Measurements from ENCODE around the gene TRPV2.
"Not testable (repeated sequence)": the region's sequence is repeated elsewhere in the genome, so short reads cannot be mapped to it uniquely, and the experiment has no call there.

Gene TRPV2, protein sequence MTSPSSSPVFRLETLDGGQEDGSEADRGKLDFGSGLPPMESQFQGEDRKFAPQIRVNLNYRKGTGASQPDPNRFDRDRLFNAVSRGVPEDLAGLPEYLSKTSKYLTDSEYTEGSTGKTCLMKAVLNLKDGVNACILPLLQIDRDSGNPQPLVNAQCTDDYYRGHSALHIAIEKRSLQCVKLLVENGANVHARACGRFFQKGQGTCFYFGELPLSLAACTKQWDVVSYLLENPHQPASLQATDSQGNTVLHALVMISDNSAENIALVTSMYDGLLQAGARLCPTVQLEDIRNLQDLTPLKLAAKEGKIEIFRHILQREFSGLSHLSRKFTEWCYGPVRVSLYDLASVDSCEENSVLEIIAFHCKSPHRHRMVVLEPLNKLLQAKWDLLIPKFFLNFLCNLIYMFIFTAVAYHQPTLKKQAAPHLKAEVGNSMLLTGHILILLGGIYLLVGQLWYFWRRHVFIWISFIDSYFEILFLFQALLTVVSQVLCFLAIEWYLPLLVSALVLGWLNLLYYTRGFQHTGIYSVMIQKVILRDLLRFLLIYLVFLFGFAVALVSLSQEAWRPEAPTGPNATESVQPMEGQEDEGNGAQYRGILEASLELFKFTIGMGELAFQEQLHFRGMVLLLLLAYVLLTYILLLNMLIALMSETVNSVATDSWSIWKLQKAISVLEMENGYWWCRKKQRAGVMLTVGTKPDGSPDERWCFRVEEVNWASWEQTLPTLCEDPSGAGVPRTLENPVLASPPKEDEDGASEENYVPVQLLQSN

DNA sequence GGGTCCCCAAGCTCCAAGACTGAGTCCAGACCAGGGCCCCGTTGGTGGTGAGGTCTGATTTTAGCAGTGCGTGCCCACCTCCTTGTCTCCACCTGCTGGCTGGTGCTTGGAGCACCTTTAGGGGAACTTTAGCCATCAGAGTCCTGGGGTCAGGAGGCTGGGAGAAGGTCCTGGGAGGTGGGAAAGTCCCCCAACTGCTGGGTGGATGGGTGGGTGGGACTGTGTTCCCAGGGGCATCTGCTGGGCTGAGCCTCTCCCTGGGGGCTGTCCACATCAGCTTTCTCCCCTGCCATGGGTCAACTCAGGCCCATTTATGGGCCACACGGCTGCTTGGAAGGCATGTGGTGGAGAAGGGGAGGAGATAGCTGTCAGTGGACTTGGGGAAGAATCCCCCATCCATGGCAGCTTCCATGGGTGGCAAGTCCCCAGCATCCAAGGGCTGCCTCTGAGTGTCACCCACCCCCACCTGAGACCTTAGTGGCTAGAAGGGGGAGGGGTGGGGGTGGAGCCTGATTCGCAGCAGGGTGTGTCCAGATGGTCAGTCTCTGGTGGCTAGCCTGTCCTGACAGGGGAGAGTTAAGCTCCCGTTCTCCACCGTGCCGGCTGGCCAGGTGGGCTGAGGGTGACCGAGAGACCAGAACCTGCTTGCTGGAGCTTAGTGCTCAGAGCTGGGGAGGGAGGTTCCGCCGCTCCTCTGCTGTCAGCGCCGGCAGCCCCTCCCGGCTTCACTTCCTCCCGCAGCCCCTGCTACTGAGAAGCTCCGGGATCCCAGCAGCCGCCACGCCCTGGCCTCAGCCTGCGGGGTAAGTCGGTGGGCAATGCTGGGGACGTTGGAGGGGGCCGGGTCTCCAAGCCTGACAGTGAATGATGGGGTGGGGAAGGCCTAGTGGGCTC, at the start of gene TRPV2:
Gene TRPV2 (plus strand): TSS at position 541 of the 894 bp plus-strand sequence. CDS start 2,098 bp downstream, outside the sequence.
- peak; percentile 77 for DNase-seq

DNA sequence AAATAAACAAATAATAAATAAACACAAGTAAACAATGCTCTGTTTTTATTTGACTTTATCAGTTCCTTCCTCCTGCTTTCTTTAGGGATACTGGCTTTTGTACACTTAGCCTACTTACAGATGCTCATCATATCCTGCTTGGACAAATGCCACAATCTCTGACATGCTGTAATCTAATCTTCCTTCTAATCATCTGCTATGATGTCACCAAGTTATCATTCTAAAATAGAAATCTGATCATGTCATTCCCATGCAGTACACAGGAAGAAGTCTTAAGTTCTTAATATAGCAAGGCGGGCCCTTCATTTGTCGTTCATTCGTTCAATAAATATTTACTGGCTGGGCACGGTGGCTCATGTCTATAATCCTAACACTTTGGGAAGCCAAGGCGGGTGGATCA, 43.6 kb upstream of the TRPV2 start:
- DNase-seq = no peak

DNA sequence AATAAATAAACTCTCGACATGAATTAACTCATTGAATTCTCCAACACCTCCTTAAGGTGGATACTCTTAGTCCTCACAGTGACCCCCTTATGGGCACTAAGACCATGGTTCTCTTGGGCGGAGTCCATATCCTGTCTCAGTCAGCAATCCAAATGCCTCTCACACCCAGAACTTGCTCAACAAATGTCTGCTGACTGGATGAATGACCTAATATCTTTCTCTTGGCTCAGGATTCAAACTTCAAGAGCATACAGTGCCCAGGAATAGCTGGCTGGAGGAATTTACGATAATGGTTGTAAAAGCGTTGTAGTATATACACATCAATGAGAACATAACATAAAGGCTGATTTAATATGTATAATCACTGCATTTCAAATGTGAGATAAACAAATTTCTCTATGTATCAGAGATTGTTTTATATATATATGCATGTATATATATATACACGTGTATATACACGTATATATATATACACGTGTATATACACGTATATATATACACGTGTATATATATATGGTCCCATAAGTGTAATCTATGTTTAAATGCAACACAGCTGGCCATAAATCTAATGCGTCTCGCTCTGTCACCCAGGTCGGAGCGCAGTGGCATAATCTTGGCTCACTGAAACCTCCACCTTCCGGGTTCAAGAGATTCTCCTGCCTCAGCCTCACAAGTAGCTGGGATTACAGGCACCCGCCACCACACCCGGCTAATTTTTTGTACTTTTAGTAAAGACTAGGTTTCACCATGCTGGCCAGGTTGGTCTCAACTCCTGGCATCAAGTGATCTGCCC, 41.0 kb upstream of the TRPV2 start:
- DNase-seq = no peak

DNA sequence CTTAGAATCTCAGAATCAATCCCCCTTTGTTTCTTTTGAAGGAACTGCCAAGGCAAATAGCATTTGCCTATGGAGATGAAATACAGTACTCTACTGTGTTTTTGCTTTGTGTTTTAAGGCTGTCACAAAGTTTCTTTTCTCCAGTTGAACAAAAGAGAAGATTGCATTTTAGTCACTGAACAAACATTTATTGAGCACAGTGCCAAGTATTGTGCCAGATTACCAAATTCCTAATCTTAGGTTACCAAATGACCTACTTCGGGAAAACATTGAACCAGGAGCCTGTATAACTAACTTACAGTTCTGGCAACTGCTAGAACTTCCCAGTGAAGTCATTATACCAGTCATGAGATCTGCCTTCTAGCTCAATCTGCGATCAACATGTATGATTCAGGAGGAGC, 37.4 kb upstream of the TRPV2 start:
- no peak for DNase-seq

DNA sequence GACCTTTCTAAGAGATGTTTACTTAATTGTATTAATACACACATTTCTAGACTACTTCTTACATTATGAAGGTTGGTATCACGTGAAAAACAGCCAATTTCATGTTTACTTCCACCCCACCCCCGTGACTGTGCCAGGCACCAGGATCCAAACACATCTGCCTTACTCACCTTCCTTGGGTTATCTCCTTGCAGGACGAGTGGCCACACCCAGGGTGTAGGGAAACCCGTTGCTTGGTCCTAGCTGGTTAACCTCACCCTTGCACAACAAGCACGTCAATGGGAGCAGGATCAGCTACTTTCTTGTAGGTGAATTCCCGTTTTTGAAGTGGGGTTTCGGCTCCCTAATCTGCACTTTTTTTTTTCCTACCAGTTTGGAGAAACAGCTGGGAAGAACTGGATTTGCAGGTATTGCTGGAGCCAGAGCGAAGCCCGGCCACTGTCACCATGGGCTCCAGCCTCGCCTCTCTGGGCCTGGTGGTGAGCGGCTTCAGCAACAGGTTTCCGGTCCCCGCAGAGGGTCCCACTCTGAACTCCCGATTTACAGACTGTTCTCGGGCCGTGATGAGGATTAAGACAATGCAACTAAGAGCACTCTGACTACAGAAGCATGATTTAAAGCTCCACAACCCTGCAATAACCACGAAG, 36.6 kb upstream of the TRPV2 start:
- peak; percentile 76 for DNase-seq

DNA sequence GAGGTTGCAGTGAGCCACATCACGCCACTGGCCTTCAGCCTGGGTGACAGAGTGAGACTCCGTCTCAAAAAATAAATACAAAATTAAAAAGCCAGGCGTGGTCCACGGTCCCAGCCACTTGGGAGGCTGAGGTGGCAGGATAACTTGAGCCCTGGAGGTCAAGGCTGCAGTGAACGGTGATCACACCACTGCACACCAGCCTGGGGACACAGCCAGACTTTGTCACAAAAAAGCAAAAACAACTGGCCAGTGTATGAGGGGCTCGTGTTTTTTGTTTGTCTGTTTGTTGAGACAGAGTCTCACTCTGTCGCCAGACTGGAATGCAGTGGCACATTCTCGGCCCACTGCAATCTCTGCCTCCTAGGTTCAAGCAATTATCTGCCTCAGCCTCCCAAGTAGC, 35.7 kb upstream of the TRPV2 start:
- peak; percentile 67 for DNase-seq

DNA sequence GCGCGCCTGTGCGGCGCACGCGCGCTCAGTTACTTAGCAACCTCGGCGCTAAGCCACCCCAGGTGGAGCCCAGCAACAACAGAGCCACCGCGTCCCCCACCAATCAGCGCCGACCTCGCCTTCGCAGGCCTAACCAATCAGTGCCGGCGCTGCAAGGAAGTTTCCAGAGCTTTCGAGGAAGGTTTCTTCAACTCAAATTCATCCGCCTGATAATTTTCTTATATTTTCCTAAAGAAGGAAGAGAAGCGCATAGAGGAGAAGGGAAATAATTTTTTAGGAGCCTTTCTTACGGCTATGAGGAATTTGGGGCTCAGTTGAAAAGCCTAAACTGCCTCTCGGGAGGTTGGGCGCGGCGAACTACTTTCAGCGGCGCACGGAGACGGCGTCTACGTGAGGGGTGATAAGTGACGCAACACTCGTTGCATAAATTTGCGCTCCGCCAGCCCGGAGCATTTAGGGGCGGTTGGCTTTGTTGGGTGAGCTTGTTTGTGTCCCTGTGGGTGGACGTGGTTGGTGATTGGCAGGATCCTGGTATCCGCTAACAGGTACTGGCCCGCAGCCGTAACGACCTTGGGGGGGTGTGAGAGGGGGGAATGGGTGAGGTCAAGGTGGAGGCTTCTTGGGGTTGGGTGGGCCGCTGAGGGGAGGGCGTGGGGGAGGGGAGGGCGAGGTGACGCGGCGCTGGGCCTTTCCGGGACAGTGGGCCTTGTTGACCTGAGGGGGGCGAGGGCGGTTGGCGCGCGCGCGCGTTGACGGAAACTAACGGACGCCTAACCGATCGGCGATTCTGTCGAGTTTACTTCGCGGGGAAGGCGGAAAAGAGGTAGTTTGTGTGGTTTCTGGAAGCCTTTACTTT, 34.5 kb upstream of the TRPV2 start, which contains the start of gene UBB:
Gene UBB (plus strand): TSS at position 452 of the 856 bp plus-strand sequence. CDS start 817 bp downstream, outside the sequence.
- peak; percentile 100 for DNase-seq

DNA sequence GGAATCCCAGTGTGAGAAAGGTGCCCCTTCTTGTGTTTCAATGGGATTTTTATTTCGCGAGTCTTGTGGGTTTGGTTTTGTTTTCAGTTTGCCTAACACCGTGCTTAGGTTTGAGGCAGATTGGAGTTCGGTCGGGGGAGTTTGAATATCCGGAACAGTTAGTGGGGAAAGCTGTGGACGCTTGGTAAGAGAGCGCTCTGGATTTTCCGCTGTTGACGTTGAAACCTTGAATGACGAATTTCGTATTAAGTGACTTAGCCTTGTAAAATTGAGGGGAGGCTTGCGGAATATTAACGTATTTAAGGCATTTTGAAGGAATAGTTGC, 33.9 kb upstream of the TRPV2 start:
- no peak for DNase-seq

DNA sequence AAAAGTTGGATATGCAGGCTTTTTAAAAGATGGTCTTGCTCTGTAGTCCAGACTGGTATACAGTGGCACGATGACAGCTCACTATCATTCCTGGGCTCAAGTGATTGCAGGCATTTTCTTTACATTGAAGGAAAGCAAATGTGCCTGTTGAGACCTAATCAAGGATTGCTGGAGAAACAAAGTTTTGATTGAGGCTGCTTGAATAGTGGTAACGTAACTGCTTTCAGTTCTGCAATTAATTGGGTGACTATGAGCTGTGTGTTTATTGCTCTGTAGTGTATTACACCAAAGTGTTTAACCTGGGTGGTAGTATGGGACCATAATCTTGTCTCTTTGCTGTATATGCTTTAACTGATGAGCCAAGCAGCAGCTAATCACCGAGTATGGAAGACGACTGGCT, 32.2 kb upstream of the TRPV2 start:
- DNase-seq = no peak

DNA sequence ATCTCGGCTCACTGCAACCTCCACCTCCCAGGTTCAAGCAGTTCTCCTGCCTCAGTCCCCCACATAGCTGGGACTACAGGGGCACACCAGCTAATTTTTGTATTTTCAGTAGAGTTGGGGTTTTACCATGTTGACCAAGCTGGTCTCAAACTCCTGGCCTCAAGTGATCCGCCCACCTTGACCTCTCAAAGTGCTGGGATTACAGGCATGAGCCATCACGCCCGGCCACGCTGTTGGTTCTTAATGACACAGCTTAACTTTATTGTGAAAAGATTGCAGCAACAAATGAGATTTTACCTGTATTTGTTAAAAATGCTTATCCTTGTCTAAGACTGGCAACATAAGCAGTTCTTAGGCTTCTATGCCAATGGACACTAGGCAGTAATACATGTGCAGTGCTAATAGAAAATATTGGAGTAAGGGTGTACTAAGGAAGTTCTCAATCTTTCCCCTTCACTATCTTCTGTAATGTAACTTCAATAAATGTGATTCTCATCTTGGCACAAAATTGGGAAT, 31.5 kb upstream of the TRPV2 start:
- DNase-seq = no peak

DNA sequence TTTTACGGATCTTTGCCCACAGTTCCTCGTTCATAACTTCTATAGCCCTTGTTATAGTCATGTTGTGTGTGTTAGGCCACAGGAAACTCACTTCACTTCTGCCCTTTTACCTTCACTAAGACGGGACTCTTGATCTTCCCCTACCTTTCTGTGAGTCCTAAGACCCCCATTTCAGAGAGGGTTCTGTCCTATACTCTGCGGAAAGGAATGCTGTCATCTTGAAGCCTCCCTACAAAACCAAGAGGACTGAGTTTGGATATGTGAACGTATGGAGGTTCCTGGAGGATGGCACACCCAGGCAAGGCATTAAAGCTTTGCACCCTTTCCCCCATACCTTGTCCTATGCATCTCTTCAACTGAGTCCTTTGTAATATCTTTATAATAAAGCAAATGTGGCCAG, 30.8 kb upstream of the TRPV2 start:
- DNase-seq = no peak

DNA sequence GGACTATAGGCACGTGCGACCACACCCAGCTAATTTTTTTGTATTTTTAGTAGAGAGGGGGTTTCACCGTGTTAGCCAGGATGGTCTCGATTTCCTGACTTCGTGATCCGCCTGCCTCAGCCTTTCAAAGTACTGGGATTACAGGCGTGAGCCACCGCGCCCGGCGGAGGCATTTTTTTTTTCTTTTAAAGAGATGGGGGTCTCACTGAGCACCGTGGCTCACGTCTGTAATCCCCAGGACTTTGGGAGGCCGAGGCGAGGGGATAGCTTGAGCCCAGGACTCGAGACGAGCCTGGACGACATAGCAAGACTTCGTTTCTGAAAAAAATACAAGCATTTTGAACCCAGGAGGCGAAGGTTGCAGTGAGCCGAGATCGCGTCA, 29.3 kb upstream of the TRPV2 start:
- DNase-seq = peak; percentile 65

DNA sequence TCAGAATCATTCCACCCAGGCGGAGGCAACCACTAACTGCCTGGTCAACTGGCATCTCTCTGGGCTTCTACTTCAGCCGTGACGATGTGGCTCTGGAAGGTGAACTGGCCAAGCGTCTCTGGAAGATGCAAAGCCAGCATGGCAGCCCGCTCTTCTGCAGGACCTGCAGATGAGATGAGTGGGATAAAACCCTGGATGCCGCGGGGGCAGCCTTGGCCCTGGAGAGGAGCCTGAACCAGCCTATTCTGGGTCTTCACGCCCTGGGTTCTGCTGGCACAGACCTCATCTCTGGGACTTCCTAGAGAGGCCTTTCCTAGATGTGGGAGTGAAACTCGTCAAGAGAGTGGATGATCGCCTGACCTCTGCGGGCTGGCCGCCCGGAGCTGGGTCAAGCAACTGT, 23.9 kb upstream of the TRPV2 start:
- DNase-seq = no peak

DNA sequence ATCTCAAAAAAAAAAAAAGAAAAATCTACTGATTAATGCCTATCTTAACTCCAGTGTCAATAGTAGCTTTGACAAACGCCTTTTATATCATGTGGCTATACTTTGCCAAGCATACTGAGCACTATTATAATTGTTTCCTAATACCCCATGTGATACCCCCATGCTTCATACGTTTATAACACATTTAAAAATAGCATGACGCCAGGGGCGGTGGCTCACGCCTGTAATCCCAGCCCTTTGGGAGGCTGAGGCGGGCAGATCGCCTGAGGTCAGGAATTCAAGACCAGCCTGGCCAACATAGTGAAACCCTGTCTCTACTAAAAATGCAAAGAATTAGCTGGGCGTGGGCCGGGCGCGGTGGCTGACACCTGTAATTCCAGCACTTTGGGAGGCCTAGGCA, 22.9 kb upstream of the TRPV2 start:
- not testable (repeated sequence) for DNase-seq

DNA sequence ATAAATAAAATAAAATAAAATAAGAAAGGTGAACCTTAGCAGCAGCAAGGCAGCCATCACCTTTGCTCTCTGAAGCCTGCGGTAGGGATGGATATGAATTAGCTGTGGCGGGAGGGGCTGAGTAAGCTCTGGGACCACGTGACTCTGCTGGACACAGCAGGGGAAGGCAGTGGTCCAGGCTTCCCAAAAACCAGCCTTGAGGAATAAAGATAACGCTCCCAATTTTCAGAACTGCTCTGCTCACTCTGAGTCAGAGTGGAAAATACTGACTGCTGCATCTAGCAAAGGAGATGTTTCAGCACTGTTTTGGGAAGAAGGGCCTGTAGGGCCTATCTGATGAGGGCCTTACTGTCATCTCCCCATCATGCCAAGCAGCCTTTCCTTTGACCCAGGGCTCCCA, 19.5 kb upstream of the TRPV2 start:
- not testable (repeated sequence) for DNase-seq

DNA sequence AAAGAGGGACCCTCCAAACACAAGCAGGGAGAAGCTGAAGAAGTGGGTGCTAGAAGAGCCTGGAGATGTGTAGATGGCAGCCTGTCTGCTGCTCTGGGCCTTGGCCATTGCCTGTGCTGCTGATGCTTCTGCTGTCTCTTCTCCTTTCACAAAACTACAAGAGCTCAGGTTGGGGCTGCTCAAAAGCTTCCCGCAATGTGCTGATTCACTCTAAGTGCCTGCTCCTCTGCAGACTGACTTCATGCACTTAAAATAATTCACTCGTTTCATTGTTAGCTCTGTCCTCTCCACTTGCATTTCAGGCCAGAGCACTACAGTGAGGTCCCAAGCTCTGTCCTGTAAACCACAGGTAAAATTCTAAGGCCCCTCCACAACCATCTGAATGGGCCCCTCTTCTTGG, 18.7 kb upstream of the TRPV2 start:
- DNase-seq = peak; percentile 85

DNA sequence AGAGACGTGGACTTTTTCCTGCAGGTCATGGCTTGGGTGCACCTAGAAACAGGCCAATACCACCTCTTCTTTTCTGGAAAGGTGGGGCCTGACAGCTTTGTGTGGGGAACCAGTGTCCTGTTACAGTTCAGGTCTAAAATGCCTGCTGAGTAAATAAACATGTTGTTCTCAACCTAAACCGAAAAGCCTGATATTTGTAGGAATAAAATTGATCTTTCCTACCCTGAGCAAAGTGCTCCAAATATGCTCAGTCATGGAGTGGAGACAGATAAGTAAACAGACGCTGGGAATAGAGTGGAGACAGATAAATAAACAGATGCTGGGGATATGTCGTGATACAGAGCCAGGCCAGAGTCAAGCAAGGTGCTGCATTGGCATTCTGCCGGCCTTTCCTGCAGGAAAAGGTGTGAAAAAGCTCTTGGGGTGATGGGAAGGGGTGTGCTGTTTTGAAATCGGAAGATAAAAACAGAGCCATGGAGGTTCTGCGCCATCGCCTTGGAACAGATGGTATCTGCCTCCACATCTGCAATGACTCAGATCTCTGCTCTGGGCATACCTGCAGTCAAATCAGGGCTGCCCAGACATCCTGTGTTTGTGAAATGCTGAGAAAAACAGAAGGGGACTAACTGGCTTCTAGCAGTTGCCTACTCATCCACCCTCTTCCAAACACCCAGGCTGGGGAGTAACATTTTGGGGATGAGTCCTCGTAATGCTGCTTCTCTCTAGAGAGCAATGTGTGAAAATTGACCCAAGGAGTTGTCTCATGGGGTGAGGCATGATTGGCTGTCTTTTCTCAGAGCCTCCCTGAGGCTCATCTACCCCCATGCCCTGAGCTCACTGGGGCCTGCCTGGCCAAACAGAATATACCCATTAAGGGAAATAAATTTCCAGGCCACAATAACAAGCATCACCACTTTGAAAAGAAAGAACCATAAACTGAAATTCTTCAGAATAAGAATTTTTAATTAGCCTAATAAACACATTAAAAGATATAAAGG, 16.8 kb upstream of the TRPV2 start:
- DNase-seq = peak; percentile 95

DNA sequence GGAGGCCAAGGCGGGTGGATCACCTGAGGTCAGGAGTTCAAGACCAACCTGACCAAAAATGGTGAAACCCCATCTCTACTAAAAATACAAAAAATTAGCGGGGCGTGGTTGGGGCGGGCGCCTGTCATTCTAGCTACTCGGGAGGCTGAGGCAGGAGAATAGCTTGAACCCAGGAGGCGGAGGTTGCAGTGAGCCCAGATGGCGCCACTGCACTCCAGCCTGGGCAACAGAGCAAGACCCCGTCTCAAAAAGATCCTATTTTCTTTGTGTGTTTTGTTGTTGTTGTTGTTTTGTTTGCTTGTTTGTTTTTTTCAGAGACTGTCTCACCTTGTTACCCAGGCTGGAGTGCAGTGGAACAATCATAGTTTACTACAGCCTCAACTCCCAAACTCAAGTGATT, 11.5 kb upstream of the TRPV2 start:
- DNase-seq = not testable (repeated sequence)
